ENCODE results near the gene CENPK. TPM values are rescaled to one million over a fixed set of nuclear protein-coding genes. Genes with fewer than 3 reads are reported as not detected.

CENPK gene, protein sequence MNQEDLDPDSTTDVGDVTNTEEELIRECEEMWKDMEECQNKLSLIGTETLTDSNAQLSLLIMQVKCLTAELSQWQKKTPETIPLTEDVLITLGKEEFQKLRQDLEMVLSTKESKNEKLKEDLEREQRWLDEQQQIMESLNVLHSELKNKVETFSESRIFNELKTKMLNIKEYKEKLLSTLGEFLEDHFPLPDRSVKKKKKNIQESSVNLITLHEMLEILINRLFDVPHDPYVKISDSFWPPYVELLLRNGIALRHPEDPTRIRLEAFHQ
- 5.5 TPM in 2 replicates for total RNA-seq (ENCODE audit: low replicate concordance)

DNA sequence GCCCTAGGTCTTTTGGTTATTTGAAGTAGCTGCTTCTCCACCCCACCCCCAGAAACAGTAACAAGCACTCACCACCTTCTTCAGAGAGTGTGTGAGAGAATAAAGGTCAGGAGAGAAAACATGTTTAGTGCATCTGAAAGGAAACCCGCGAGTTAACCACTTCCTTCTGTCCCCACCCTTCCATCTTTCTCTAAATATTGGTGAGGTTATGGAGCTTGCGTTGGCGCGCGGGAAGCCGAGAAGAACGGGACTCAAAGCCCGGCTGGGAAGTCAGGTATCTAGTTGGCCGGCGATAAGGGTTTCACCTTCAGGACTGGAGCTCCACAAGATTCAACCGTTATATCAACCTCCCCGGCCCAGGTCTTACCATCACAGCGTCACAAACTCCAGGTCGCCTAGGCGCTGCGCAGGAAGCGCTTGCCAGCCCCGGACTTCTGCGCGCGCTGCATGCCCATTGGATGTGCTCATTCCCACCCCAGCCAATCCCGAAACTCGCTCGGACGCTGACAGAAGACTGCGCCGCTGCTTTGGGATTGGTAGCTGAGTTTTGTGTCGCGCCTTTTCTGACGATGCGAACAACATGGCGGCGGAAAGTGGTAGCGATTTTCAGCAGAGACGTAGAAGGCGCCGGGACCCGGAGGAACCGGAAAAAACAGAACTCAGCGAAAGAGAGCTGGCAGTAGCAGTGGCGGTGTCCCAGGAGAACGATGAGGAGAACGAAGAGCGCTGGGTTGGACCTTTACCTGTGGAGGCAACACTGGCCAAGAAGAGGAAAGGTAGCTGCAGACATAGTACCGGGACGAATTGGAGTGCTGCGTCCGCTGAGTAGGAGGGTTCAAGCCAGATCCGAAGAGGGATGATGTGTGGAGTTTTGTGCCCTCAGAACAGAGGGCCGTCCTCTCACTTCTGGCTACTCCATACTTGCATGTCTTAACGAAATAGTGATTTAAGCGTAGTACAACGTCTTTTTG lies at the start of gene CENPK, which contains the start of gene PPWD1:
TSS of gene CENPK (minus strand) at position 438 of the 971 bp plus-strand sequence. CDS start 8,261 bp downstream, outside the sequence.
TSS of gene PPWD1 (plus strand) at position 566 of the 971 bp plus-strand sequence. CDS start at position 581, 15 bp downstream.

DNA sequence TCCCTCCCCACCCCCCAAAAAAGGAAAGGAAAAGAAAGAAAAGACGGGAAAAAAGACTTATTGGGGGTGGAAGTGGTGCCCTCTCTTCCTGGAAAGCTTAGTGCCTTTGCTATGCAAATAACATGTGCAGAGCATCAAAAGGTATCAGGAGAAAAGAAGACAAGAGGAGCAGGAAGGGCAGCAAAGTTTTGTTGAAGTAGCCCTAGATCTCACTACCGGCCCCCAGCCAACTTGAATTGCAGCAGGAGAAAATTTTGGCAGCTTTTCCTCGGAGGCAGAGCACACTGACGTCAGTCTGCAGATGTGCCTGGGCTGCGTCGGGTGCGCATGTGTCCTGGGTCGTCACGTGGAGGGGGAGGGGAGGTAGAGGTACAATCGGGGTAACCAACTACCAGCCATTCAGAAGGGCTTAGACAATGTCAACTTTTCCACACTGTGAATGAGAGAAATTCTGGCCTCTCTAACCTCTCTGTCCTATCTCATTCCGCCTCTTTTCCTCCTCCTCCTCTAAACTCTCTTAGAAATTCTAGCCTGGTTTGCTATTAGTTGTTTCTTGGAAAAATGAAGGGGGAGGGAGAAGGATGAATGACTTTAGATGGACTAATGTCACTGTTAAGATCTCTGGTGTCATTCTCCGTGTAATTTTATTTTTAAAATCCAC lies 81.2 kb downstream of the CENPK start, which contains the start of gene ADAMTS6:
TSS of gene ADAMTS6 (minus strand) at position 286 of the 661 bp plus-strand sequence. CDS start 8,247 bp downstream, outside the sequence.

Other genes with a start within 250 kb of the CENPK start
- 51.0 and 103 TPM in 2 replicates for gene ADAMTS6, start 81.2 kb downstream of the CENPK start, total RNA-seq (ENCODE audit: low replicate concordance)
- 25.5 and 32.4 TPM in 2 replicates for gene PPWD1, start 128 bp upstream of the CENPK start, total RNA-seq (ENCODE audit: low replicate concordance)
- 34.1 and 35.0 TPM in 2 replicates for gene TRIM23, start 61.2 kb upstream of the CENPK start, total RNA-seq (ENCODE audit: low replicate concordance)
- gene SHLD3, start 61.9 kb upstream of the CENPK start, total RNA-seq (ENCODE audit: low replicate concordance), result 1.8 and 2.3 TPM in 2 replicates
- gene TRAPPC13, start 61.9 kb upstream of the CENPK start, total RNA-seq (ENCODE audit: low replicate concordance), result 19.8 and 23.2 TPM in 2 replicates
- 3.6 and 11.1 TPM in 2 replicates for gene SGTB, start 158.9 kb upstream of the CENPK start, total RNA-seq (ENCODE audit: low replicate concordance)
- 10.9 and 26.5 TPM in 2 replicates for gene NLN, start 159.0 kb upstream of the CENPK start, total RNA-seq (ENCODE audit: low replicate concordance)